Subcutaneous adipose tissue (tissue), 4 donors: ENCODE results near the gene IQCH. TPM values are rescaled to one million over a fixed set of nuclear protein-coding genes. Genes with fewer than 3 reads are reported as not detected.

Experiments
- total RNA-seq, 4 donors: library from RNA; depleted of rRNA; stranded (reverse); fragments of >200 nt; gene quantifications; one replicate each; pipeline ENCODE4 v1.1.0, GENCODE V29; 2016
- TF ChIP-seq, protein P1 (sequence below): fragments of 450-650 bp; IDR thresholded peaks from one replicate; pipeline ENCODE4 v1.5.1; 2016; ENCODE audit warnings: low read depth, mild to moderate bottlenecking, control low read depth, antibody characterized with exemption, moderate library complexity

IQCH gene
- 1 to 10 TPM in 1 of 4 donors, under 1 TPM in 2, not detected in 1; 0.51 to 1.5 (median 0.88) TPM for total RNA-seq

DNA sequence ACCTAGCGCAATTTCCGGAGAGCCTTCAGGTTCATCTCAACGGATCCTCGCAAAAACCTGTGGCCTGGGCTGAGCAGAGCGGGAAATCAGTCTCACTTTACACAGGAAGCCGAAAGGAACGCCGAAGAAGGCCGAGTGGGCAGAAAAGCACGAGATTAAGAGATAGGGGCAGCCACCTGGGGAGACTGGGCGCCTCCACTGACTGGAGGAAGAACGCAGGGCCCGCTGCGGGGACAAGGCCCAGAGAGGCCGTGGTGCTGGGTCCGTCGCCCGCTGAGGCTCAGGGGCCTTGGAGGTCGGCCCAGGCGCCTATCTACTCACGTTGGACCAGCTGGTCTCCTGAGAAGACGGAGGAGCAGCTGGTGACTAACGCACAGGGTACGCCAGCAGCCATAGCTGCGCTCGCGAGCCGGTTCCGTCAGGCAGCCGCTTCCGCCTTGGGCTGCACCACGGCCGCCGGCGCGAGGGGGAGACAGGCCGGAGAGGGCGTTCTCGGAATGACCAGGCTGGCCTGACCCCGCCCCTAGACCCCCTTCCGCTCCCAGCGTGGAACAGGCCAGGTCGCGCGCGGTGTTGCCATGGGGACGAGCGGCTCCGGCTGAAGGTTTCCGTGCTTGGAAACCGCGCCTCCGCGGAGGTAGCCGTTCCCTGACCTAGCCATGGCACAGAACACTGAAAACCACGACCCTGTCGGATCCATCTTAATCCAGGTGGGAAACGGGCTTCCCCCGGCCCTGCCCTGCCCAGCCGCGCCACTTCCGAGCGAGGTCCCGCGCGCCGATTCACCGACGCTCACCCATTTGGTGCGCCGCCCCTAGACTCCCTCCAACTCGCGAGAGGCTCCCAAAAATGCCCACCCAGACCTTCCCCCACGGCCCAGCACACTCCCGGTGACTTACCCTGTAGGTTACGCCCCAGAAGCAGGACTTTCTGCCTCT lies at the start of gene IQCH, which contains the start of gene AAGAB:
IQCH (plus strand) TSS at position 549 of the 938 bp plus-strand sequence; CDS start at position 660, 111 bp downstream.
AAGAB (minus strand) TSS at position 424 of the 938 bp plus-strand sequence; CDS start at position 394, 30 bp downstream.
- TF ChIP-seq, protein P1, sequence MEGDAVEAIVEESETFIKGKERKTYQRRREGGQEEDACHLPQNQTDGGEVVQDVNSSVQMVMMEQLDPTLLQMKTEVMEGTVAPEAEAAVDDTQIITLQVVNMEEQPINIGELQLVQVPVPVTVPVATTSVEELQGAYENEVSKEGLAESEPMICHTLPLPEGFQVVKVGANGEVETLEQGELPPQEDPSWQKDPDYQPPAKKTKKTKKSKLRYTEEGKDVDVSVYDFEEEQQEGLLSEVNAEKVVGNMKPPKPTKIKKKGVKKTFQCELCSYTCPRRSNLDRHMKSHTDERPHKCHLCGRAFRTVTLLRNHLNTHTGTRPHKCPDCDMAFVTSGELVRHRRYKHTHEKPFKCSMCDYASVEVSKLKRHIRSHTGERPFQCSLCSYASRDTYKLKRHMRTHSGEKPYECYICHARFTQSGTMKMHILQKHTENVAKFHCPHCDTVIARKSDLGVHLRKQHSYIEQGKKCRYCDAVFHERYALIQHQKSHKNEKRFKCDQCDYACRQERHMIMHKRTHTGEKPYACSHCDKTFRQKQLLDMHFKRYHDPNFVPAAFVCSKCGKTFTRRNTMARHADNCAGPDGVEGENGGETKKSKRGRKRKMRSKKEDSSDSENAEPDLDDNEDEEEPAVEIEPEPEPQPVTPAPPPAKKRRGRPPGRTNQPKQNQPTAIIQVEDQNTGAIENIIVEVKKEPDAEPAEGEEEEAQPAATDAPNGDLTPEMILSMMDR: no peak

GRCh38 chr15:67207555-67208207 lies 46.9 kb upstream of the IQCH start:
- TF ChIP-seq, protein P1: no peak

- TF ChIP-seq, protein P1: no peak
Measured at GRCh38 chr15:67208396-67208795, 46.2 kb upstream of the IQCH start.

- TF ChIP-seq, protein P1: no peak
Measured at GRCh38 chr15:67210555-67211168, 43.9 kb upstream of the IQCH start.

GRCh38 chr15:67212684-67213367 lies 41.8 kb upstream of the IQCH start:
- TF ChIP-seq, protein P1: no peak

GRCh38 chr15:67215102-67215501 lies 39.5 kb upstream of the IQCH start:
- TF ChIP-seq, protein P1: no peak
